Measurements from ENCODE around the gene KXD1.

The KXD1 gene

DNA sequence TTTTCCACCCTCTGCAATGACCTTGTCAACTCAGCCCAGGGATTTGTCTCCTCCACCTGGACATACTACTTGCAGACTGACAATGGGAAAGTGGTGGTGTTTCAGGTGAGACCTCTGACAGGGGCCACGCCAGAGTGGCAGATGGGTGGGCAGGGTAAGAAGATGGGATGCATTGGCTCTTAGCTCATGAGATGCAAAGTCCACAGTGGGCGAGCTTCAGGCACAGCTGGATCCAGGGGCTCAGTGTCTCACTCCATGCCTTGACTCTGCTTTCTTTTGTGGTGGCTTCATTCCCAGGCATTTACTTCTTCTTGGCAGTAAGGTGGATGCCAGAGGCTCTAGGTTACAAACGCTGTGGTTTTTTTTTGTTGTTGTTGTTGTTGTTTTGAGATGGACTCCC lies 58.4 kb downstream of the KXD1 start:
- H3K9me3 ChIP-seq (ENCODE audit: insufficient read depth, low read length): no peaks in the 10 kb centered on the region
- no peak overlapping the region for H3K9ac ChIP-seq (ENCODE audit: low read length)
- no peak overlapping the region for H3K4me3 ChIP-seq (ENCODE audit: insufficient read depth, low read length, poor library complexity, severe bottlenecking)
- no peaks in the 10 kb centered on the region for H4K20me1 ChIP-seq (ENCODE audit: low read depth, low read length)
- H3K27ac ChIP-seq (ENCODE audit: low read depth, low read length): no peak overlapping the region
- no peaks in the 10 kb centered on the region for H3K79me2 ChIP-seq (ENCODE audit: insufficient read depth, low read length)
- H3K27me3 ChIP-seq (ENCODE audit: low read length): peaks cover 1% of the 10 kb centered on the region; the same call in 1 of the 2 replicates
- no peak overlapping the region for H3K4me2 ChIP-seq (ENCODE audit: low read depth, low read length, poor library complexity, severe bottlenecking)
- H3F3A ChIP-seq (ENCODE audit: insufficient read depth): no peaks in the 10 kb centered on the region
- H2AFZ ChIP-seq (ENCODE audit: low read depth, low read length, severe bottlenecking): no peak overlapping the region
- no peaks in the 10 kb centered on the region for H3K36me3 ChIP-seq (ENCODE audit: low read length)
- TF ChIP-seq EZH2phosphoT487 (conservative IDR thresholded peaks at IDR 0.05; ENCODE audit: low read length) (no peak), CTCF (IDR thresholded peaks at IDR 0.05; ENCODE audit: insufficient read depth, low read length, poor library complexity, severe bottlenecking) (no peak)
- H3K9me2 ChIP-seq (replicated peaks; ENCODE audit: insufficient read depth, low read length): no peaks in the 10 kb centered on the region

DNA sequence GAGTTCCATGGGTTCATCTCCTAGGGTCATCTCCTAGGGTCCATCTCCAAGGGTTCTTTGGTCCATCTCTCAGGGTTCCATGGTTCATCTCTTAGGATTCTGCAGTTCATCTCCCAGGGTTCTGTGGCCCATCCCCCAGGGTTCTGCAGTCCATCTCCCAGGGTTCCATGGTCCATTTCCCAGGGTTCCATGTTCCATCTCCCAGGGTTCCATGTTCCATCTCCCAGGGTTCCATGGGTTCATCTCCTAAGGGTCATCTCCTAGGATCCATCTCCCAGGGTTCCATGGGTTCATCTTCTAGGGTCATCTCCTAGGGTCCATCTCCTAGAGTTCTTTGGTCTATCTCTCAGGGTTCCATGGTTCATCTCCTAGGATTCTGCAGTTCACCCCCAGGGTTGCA lies 59.9 kb downstream of the KXD1 start:
- H3K9me2 ChIP-seq (replicated peaks; ENCODE audit: insufficient read depth, low read length): no peaks in the 10 kb centered on the region
- H3K36me3 ChIP-seq (ENCODE audit: low read length): no peaks in the 10 kb centered on the region
- H4K20me1 ChIP-seq (ENCODE audit: low read depth, low read length): no peaks in the 10 kb centered on the region
- no peaks in the 10 kb centered on the region for H3K27me3 ChIP-seq (ENCODE audit: low read length)
- no peak overlapping the region for H3K9ac ChIP-seq (ENCODE audit: low read length)
- no peaks in the 10 kb centered on the region for H3F3A ChIP-seq (ENCODE audit: insufficient read depth)
- H3K4me3 ChIP-seq (ENCODE audit: insufficient read depth, low read length, poor library complexity, severe bottlenecking): no peak overlapping the region
- no peak overlapping the region for H2AFZ ChIP-seq (ENCODE audit: low read depth, low read length, severe bottlenecking)
- TF ChIP-seq EZH2phosphoT487 (conservative IDR thresholded peaks at IDR 0.05; ENCODE audit: low read length) (no peak), CTCF (IDR thresholded peaks at IDR 0.05; ENCODE audit: insufficient read depth, low read length, poor library complexity, severe bottlenecking) (no peak)
- no peaks in the 10 kb centered on the region for H3K79me2 ChIP-seq (ENCODE audit: insufficient read depth, low read length)
- no peak overlapping the region for H3K27ac ChIP-seq (ENCODE audit: low read depth, low read length)
- H3K9me3 ChIP-seq (ENCODE audit: insufficient read depth, low read length): no peaks in the 10 kb centered on the region
- no peak overlapping the region for H3K4me2 ChIP-seq (ENCODE audit: low read depth, low read length, poor library complexity, severe bottlenecking)

DNA sequence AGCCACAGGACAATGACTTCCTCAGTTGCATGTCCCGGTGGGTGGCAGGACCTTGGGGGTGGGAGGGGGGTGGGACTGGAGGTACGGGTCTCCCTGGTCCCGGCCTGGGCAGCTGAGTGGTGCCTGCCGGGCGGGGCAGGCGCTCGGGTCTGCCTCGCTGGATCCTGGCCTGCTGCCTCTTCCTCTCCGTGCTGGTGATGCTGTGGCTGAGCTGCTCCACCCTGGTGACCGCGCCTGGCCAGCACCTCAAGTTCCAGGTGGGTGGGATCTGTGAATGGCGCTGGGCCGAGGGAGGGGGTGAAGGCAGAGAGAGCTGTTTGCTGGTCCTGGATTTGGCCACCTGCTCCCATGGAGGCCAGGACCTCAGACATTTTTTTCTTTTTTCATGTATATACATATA lies 60.6 kb downstream of the KXD1 start:
- Histone ChIP-seq H3K27me3 (ENCODE audit: low read length) (no peaks in the 10 kb centered on the region), H3K9ac (ENCODE audit: low read length) (no peak overlapping the region), H3K4me2 (ENCODE audit: low read depth, low read length, poor library complexity, severe bottlenecking) (no peak overlapping the region), H3K27ac (ENCODE audit: low read depth, low read length) (no peak overlapping the region), H2AFZ (ENCODE audit: low read depth, low read length, severe bottlenecking) (no peak overlapping the region), H3K9me3 (ENCODE audit: insufficient read depth, low read length) (no peaks in the 10 kb centered on the region), H3K36me3 (ENCODE audit: low read length) (no peaks in the 10 kb centered on the region), H3F3A (ENCODE audit: insufficient read depth) (no peaks in the 10 kb centered on the region), H3K9me2 (replicated peaks; ENCODE audit: insufficient read depth, low read length) (no peaks in the 10 kb centered on the region), H3K4me3 (ENCODE audit: insufficient read depth, low read length, poor library complexity, severe bottlenecking) (no peak overlapping the region), H3K79me2 (ENCODE audit: insufficient read depth, low read length) (no peaks in the 10 kb centered on the region), H4K20me1 (ENCODE audit: low read depth, low read length) (no peaks in the 10 kb centered on the region)
- no peak for TF ChIP-seq CTCF (IDR thresholded peaks at IDR 0.05; ENCODE audit: insufficient read depth, low read length, poor library complexity, severe bottlenecking)

Data from SU-DHL-6 (cell line).